Suprapubic skin (tissue), 3 donors: ENCODE data around the gene UNC119B.
A peak's percentile ranks its signal among the peaks of the same experiment; 100 is the strongest.

Experiments
- CTCF ChIP-seq, 2 donors: fragments of 200-600 bp in 1 of 2; fragments of 450-650 bp in 1 of 2; sonication (generic) in 1 of 2; IDR thresholded peaks; one replicate each; pipeline ENCODE4 v1.5.1; 2016 to 2019; ENCODE audit warnings: antibody characterized with exemption in 2 of 2, mild to moderate bottlenecking in 1 of 2, moderate library complexity in 1 of 2
- POLR2AphosphoS5 ChIP-seq, 3 donors: sonication (generic); formaldehyde crosslinking; IDR thresholded peaks; one replicate each; pipeline ENCODE4 v1.6.1; 2017; ENCODE audit warnings: antibody characterized with exemption in 3 of 3

- TF ChIP-seq POLR2AphosphoS5 (IDR thresholded peaks at IDR 0.05) (peak in 2 of 3 donors; percentile 8 to 15), CTCF (IDR thresholded peaks at IDR 0.05) (peak in 1 of 2 donors; percentile 11)
Measured at GRCh38 chr12:120686690-120687577, 23.3 kb upstream of the UNC119B start, which contains the start of gene MLEC.
